ENCODE results near the gene AK4. TPM values are rescaled to one million over a fixed set of nuclear protein-coding genes. Genes with fewer than 3 reads are reported as not detected.
A peak's percentile ranks its signal among the peaks of the same experiment; 100 is the strongest.
"Not testable (repeated sequence)": the region's sequence is repeated elsewhere in the genome, so short reads cannot be mapped to it uniquely, and the experiment has no call there.

AK4 gene
- polyA plus RNA-seq, 3 donors: 4.3 to 9.9 (median 6.7) TPM

DNA sequence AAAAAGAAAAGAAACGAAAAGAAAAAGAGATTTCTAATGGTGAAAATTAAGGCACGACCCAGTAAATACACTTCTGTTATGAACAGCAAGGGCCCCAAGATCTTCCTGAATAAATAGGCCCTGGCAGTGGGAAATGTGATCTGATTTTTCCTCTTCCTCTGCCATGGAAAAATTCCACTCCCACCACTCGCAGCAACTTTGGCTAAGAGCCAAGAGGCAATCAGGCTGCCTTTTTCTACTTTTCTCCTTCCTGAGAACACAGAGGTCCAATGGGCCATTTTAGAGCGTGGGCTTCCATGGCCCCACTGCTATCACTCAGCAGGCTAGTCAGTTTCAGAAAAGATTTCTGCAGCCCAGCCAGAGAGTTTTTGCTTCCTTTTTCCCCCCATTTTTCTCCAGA lies 33.7 kb upstream of the AK4 start:
- peaks cover 0 to 7% of the 10 kb centered on the region in 2 donors for H3K9me3 ChIP-seq (replicated peaks in 1 of 2; ENCODE audit: control insufficient read depth in 1 of 2, insufficient read depth in 1 of 2, low read length in 2 of 2)
- Mint-ChIP-seq H3K4me1 (peaks cover 15% of the 10 kb centered on the region), H3K9me3 (peaks cover 0 to 12% (median 4%) of the 10 kb centered on the region in 7 donors), H3K36me3 (peaks cover 0 to 2% of the 10 kb centered on the region in 2 donors), H3K27ac (peak overlapping the region in 1 of 7 donors; percentile 79), H3K27me3 (ENCODE audit: low read depth in 3 of 3) (peaks cover 0 to 2% (median 0%) of the 10 kb centered on the region in 3 donors), H3K4me3 (no peak overlapping the region)
- intact Hi-C loops (cut with micrococcal nuclease): no loop called here
- peaks cover 6 to 10% of the 10 kb centered on the region in 2 donors for H3K4me1 ChIP-seq (ENCODE audit: control insufficient read depth in 1 of 2, insufficient read depth in 2 of 2, low read length in 2 of 2)
- no peak overlapping the region for H3K9ac ChIP-seq (ENCODE audit: insufficient read depth, low read length, poor library complexity, severe bottlenecking)
- WGBS (ENCODE audit: insufficient coverage): 80% methylated on average over 1 of the region's 4 CpGs
- no peak overlapping the region for H3K27ac ChIP-seq (ENCODE audit: low read depth in 1 of 2, low read length in 2 of 2)
- H3K79me2 ChIP-seq (ENCODE audit: insufficient read depth, low read length): no peaks in the 10 kb centered on the region
- no peak overlapping the region for H2AFZ ChIP-seq (ENCODE audit: insufficient read depth, low read depth, low read length, poor library complexity, severe bottlenecking)
- H3K4me2 ChIP-seq (replicated peaks; ENCODE audit: extremely low read depth, low read length, poor library complexity, severe bottlenecking): no peak overlapping the region
- H3K27me3 ChIP-seq (ENCODE audit: control insufficient read depth in 2 of 2, insufficient read depth in 2 of 2, low read length in 2 of 2): no peaks in the 10 kb centered on the region
- TF ChIP-seq, protein P1, sequence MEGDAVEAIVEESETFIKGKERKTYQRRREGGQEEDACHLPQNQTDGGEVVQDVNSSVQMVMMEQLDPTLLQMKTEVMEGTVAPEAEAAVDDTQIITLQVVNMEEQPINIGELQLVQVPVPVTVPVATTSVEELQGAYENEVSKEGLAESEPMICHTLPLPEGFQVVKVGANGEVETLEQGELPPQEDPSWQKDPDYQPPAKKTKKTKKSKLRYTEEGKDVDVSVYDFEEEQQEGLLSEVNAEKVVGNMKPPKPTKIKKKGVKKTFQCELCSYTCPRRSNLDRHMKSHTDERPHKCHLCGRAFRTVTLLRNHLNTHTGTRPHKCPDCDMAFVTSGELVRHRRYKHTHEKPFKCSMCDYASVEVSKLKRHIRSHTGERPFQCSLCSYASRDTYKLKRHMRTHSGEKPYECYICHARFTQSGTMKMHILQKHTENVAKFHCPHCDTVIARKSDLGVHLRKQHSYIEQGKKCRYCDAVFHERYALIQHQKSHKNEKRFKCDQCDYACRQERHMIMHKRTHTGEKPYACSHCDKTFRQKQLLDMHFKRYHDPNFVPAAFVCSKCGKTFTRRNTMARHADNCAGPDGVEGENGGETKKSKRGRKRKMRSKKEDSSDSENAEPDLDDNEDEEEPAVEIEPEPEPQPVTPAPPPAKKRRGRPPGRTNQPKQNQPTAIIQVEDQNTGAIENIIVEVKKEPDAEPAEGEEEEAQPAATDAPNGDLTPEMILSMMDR (IDR thresholded peaks at IDR 0.05): no peak
- no peak overlapping the region for H3K4me3 ChIP-seq (replicated peaks in 1 of 3; ENCODE audit: low read depth in 2 of 3, low read length in 3 of 3)
- no peaks in the 10 kb centered on the region for H3K36me3 ChIP-seq (replicated peaks in 1 of 2; ENCODE audit: control insufficient read depth in 1 of 2, insufficient read depth in 2 of 2, low read length in 2 of 2)
- H4K20me1 ChIP-seq (ENCODE audit: insufficient read depth, low read length): no peaks in the 10 kb centered on the region
- no peak for DNase-seq

DNA sequence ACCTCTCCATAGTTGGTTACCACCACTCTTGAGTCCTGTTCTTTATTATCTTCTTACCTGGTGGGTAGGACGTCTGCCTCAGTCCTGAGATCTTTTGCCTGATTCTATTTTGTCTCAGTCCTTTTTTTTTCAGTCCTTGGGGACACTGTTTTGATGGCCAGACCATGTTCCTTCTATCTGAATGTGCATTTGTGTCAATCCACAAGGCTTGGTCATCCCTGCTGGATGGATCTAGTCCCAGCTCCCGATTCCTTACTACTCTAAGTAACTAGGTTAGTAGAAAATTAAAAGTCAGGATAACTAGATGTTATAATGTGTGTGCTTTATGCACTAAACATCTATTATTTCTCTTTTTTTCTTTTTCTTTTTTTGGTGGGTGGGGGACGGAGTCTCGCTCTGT lies 28.1 kb upstream of the AK4 start:
- intact Hi-C loops (cut with micrococcal nuclease): no loop called here
- no peak for DNase-seq

DNA sequence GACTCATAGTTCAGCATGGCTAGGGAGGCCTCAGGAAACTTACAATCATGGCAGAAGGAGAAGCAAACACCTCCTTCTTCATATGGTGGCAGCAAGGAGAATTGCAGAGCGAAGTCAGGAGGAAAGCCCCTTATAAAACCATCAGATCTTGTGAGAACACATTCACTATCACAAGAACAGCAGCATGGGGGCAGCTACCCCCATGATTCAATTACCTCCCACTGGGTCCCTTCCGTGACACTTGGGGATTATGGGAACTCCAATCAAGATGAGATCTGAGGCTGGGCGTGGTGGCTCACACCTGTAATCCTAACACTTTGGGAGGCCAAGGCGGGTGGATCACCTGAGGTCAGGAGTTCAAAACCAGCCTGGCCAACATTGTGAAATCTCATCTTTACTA lies 18.9 kb upstream of the AK4 start:
- H3K27ac Mint-ChIP-seq; H3K27me3 ChIP-seq (ENCODE audit: control insufficient read depth in 2 of 2, insufficient read depth in 2 of 2, low read length in 2 of 2); H3K9me3 Mint-ChIP-seq; H3K36me3 ChIP-seq (replicated peaks in 1 of 2; ENCODE audit: control insufficient read depth in 1 of 2, insufficient read depth in 2 of 2, low read length in 2 of 2); H3K36me3 Mint-ChIP-seq; DNase-seq; H3K4me1 ChIP-seq (ENCODE audit: control insufficient read depth in 1 of 2, insufficient read depth in 2 of 2, low read length in 2 of 2); H3K4me2 ChIP-seq (replicated peaks; ENCODE audit: extremely low read depth, low read length, poor library complexity, severe bottlenecking); H3K9ac ChIP-seq (ENCODE audit: insufficient read depth, low read length, poor library complexity, severe bottlenecking); H3K4me3 Mint-ChIP-seq; H3K27me3 Mint-ChIP-seq (ENCODE audit: low read depth in 3 of 3); H3K4me3 ChIP-seq (replicated peaks in 1 of 3; ENCODE audit: low read depth in 2 of 3, low read length in 3 of 3); H2AFZ ChIP-seq (ENCODE audit: insufficient read depth, low read depth, low read length, poor library complexity, severe bottlenecking); H3K79me2 ChIP-seq (ENCODE audit: insufficient read depth, low read length); intact Hi-C loops (cut with micrococcal nuclease); H3K9me3 ChIP-seq (replicated peaks in 1 of 2; ENCODE audit: control insufficient read depth in 1 of 2, insufficient read depth in 1 of 2, low read length in 2 of 2); H4K20me1 ChIP-seq (ENCODE audit: insufficient read depth, low read length); H3K27ac ChIP-seq (ENCODE audit: low read depth in 1 of 2, low read length in 2 of 2); H3K4me1 Mint-ChIP-seq: not testable (repeated sequence)
- WGBS (ENCODE audit: insufficient coverage): 90% methylated on average over 2 of the region's 4 CpGs

More for the DNA sequence above, 28.1 kb upstream of the AK4 start:
- Histone ChIP-seq H2AFZ (ENCODE audit: insufficient read depth, low read depth, low read length, poor library complexity, severe bottlenecking) (no peak overlapping the region), H3K79me2 (ENCODE audit: insufficient read depth, low read length) (no peaks in the 10 kb centered on the region), H3K9me3 (replicated peaks in 1 of 2; ENCODE audit: control insufficient read depth in 1 of 2, insufficient read depth in 1 of 2, low read length in 2 of 2) (no peaks in the 10 kb centered on the region), H3K9ac (ENCODE audit: insufficient read depth, low read length, poor library complexity, severe bottlenecking) (no peak overlapping the region), H3K4me3 (replicated peaks in 1 of 3; ENCODE audit: low read depth in 2 of 3, low read length in 3 of 3) (no peak overlapping the region), H3K27me3 (ENCODE audit: control insufficient read depth in 2 of 2, insufficient read depth in 2 of 2, low read length in 2 of 2) (no peaks in the 10 kb centered on the region), H3K4me1 (ENCODE audit: control insufficient read depth in 1 of 2, insufficient read depth in 2 of 2, low read length in 2 of 2) (no peaks in the 10 kb centered on the region), H4K20me1 (ENCODE audit: insufficient read depth, low read length) (no peaks in the 10 kb centered on the region), H3K36me3 (replicated peaks in 1 of 2; ENCODE audit: control insufficient read depth in 1 of 2, insufficient read depth in 2 of 2, low read length in 2 of 2) (no peaks in the 10 kb centered on the region), H3K27ac (ENCODE audit: low read depth in 1 of 2, low read length in 2 of 2) (no peak overlapping the region), H3K4me2 (replicated peaks; ENCODE audit: extremely low read depth, low read length, poor library complexity, severe bottlenecking) (no peak overlapping the region)
- Mint-ChIP-seq H3K36me3 (no peaks in the 10 kb centered on the region), H3K27me3 (ENCODE audit: low read depth in 3 of 3) (peaks cover 0 to 2% (median 0%) of the 10 kb centered on the region in 3 donors), H3K9me3 (peaks cover 0 to 2% (median 2%) of the 10 kb centered on the region in 7 donors), H3K4me3 (no peak overlapping the region), H3K4me1 (no peaks in the 10 kb centered on the region), H3K27ac (no peak overlapping the region)
- TF ChIP-seq, protein P1 (IDR thresholded peaks at IDR 0.05): no peak
- 80% methylated on average over 1 of the region's 4 CpGs for WGBS (ENCODE audit: insufficient coverage)

Data from CD14-positive monocyte (primary cell).